HepG2 (cell line): ENCODE data around the gene FSD1. TPM values are rescaled to one million over a fixed set of nuclear protein-coding genes. Genes with fewer than 3 reads are reported as not detected.

Source experiments
- ETV6 ChIP-seq: sonication (generic); formaldehyde crosslinking; conservative IDR thresholded peaks from 2 replicates; pipeline ENCODE4 v1.4.0; 2020; ENCODE audit warnings: missing genetic modification reagents
- HIVEP1 ChIP-seq: sonication (generic); formaldehyde crosslinking; IDR thresholded peaks from 2 replicates; pipeline ENCODE4 v1.4.0; 2020; ENCODE audit warnings: mild to moderate bottlenecking, missing genetic modification reagents
- ZNF17 ChIP-seq: sonication (generic); formaldehyde crosslinking; IDR thresholded peaks from 2 replicates; pipeline ENCODE4 v1.5.0; 2020; ENCODE audit warnings: mild to moderate bottlenecking, missing genetic modification reagents
- ZNF407 ChIP-seq: sonication (generic); formaldehyde crosslinking; IDR thresholded peaks from one replicate; pipeline ENCODE4 v1.5.1; 2020; ENCODE audit warnings: mild to moderate bottlenecking, missing genetic modification reagents; ENCODE audit errors: not compliant biosample characterization
- polyA plus RNA-seq, 8 experiments: library from polyadenylated mRNA; depleted of rRNA in 3 of 8; stranded (reverse) in 7 of 8; unstranded in 1 of 8; fragments of >200 nt; fragmentation: Illumina TruSeq in 4 of 8; extraction: Trizol in 4 of 8; gene quantifications; 2 replicates each; pipeline versions ENCODE4 v1.2.1 to v1.2.3, GENCODE V29; 2011 to 2016; ENCODE audit warnings: low read depth in 4 of 8, missing spikeins in 1 of 8, mixed read lengths in 1 of 8; ENCODE audit not compliant: insufficient read depth in 1 of 8
- total RNA-seq, 5 experiments: library from RNA; depleted of rRNA; stranded (reverse); fragments of >200 nt; fragmentation: Illumina TruSeq; extraction: Trizol; gene quantifications; 2 replicates each; pipeline ENCODE4 v1.2.3, GENCODE V29; 2016; ENCODE audit warnings: low read depth in 1 of 5
- TF ChIP-seq, protein P1 (sequence below): sonication (generic); formaldehyde crosslinking; IDR thresholded peaks from 2 replicates; pipeline ENCODE4 v1.5.1; 2020; ENCODE audit warnings: mild to moderate bottlenecking, missing genetic modification reagents, moderate library complexity

Gene FSD1
- total and polyA plus RNA-seq, 2 of the 13 experiments (the other 11 are each of a cell fraction or from before 2014, with no cell fraction given): 0.29 to 0.66 TPM

DNA sequence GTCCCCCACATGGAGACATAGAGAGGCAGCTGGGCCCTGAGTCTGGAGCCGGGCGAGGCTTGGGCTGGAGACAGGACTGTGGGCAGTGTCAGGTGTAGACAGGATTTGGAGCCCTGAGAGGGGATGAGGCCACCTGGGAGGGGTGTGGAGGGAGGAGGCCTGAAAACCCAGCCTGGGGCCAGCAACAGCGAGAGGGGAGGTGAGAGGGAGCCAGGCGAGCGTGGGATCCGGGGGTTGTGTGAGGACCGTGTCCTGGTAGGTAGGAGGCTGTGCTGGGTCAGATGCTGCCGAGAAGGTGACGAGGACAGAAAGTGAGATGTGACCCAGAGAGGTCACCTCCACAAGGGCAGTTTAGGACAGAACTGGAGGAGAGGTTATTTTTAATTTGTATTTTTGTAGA, 46.3 kb downstream of the FSD1 start (continued):
- TF ChIP-seq ZNF407 (CRISPR knock-in tag) (no peak), ETV6 (CRISPR knock-in tag) (no peak), HIVEP1 (CRISPR knock-in tag) (no peak), ZNF17 (CRISPR knock-in tag) (no peak)
- TF ChIP-seq, protein P1, sequence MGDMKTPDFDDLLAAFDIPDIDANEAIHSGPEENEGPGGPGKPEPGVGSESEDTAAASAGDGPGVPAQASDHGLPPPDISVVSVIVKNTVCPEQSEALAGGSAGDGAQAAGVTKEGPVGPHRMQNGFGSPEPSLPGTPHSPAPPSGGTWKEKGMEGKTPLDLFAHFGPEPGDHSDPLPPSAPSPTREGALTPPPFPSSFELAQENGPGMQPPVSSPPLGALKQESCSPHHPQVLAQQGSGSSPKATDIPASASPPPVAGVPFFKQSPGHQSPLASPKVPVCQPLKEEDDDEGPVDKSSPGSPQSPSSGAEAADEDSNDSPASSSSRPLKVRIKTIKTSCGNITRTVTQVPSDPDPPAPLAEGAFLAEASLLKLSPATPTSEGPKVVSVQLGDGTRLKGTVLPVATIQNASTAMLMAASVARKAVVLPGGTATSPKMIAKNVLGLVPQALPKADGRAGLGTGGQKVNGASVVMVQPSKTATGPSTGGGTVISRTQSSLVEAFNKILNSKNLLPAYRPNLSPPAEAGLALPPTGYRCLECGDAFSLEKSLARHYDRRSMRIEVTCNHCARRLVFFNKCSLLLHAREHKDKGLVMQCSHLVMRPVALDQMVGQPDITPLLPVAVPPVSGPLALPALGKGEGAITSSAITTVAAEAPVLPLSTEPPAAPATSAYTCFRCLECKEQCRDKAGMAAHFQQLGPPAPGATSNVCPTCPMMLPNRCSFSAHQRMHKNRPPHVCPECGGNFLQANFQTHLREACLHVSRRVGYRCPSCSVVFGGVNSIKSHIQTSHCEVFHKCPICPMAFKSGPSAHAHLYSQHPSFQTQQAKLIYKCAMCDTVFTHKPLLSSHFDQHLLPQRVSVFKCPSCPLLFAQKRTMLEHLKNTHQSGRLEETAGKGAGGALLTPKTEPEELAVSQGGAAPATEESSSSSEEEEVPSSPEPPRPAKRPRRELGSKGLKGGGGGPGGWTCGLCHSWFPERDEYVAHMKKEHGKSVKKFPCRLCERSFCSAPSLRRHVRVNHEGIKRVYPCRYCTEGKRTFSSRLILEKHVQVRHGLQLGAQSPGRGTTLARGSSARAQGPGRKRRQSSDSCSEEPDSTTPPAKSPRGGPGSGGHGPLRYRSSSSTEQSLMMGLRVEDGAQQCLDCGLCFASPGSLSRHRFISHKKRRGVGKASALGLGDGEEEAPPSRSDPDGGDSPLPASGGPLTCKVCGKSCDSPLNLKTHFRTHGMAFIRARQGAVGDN (CRISPR knock-in tag): no peak
